ENCODE results near the gene LLGL2.

Gene LLGL2

DNA sequence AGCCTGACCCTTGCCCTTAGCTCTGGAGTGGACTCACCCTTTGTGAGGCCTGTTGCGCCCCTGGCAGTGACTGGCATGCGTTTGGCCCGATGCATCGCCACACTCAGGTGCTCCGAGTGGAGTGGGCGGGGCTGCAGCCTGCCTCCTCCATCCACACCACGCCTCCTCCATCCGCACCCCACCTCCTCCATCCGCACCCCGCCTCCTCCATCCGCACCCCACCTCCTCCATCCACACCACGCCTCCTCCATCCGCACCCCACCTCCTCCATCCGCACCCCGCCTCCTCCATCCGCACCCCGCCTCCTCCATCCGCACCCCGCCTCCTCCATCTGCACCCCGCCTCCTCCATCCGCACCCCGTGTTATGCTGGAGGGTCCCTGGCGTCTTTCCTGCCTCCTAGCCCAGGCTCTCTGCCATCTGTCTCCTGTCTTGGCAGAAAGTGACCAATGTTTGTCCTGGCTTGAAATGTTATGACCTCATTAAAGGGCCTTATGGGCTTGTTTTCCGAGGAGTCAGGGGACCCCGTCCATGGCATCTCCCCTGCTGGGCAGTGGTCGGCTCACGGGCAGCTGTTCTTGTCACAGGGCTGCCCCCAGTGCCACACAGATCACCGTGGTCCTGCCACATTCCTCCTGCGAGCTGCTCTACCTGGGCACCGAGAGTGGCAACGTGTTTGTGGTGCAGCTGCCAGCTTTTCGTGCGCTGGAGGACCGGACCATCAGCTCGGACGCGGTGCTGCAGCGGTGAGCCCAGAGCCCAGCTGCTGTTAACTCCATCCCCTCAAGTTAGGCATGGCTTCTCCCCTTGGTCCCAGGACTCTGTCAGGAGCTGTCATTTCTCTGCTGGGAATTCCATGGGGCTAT is 33.4 kb downstream of the LLGL2 start:
- no peaks in the 10 kb centered on the region for H3K9me3 ChIP-seq (ENCODE audit: control insufficient read depth in 2 of 2, low read length in 2 of 2)
- peak overlapping the region in 1 of 2 donors; percentile 87 for H3K27ac ChIP-seq (ENCODE audit: low read depth in 2 of 2, low read length in 2 of 2)
- no peak overlapping the region for H3K9ac ChIP-seq (ENCODE audit: low read depth in 1 of 2, low read length in 2 of 2)
- H3K36me3 ChIP-seq (ENCODE audit: control insufficient read depth in 2 of 2, insufficient read depth in 2 of 2, low read length in 2 of 2): peaks cover 28 to 40% of the 10 kb centered on the region in 2 donors
- H3K4me3 ChIP-seq (ENCODE audit: low read length in 2 of 2): no peak overlapping the region
- H3K27me3 ChIP-seq (ENCODE audit: control insufficient read depth in 2 of 2, insufficient read depth in 2 of 2, low read length in 2 of 2): no peaks in the 10 kb centered on the region
- H3K4me1 ChIP-seq (ENCODE audit: control insufficient read depth in 2 of 2, insufficient read depth in 2 of 2, low read length in 2 of 2): peaks cover 22 to 36% of the 10 kb centered on the region in 2 donors

DNA sequence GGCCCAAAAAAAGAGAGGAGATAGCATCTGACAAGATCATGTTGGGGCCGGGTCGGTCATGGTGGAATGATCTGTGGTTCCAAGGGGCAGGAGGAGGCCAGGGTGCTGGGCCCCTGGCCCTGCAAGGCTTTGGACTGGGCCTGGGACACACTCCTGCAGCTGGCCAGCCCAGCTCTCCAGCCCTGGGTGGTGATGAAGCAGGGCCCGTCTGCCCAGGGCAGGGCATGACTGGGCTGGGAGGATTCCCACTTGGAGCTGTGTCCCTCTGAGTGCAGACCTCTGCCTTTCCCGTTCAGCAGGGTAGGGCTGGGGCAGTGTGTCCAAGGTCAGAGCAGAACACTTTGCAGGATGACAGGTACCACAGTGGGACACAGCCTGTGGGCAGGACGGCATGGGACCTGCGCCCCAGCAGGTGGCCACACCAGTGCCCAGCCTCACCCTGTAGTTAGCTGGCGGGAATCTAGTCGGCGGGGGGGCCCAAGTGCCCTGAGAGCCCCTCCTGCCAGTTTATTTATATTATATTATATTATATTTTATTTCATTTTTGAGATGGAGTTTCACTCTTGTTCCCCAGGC is 34.5 kb downstream of the LLGL2 start:
- Histone ChIP-seq H3K27me3 (ENCODE audit: control insufficient read depth in 2 of 2, insufficient read depth in 2 of 2, low read length in 2 of 2) (no peaks in the 10 kb centered on the region), H3K27ac (ENCODE audit: low read depth in 2 of 2, low read length in 2 of 2) (no peak overlapping the region), H3K9ac (ENCODE audit: low read depth in 1 of 2, low read length in 2 of 2) (no peak overlapping the region), H3K4me3 (ENCODE audit: low read length in 2 of 2) (no peak overlapping the region), H3K4me1 (ENCODE audit: control insufficient read depth in 2 of 2, insufficient read depth in 2 of 2, low read length in 2 of 2) (peaks cover 22 to 34% of the 10 kb centered on the region in 2 donors), H3K9me3 (ENCODE audit: control insufficient read depth in 2 of 2, low read length in 2 of 2) (no peaks in the 10 kb centered on the region), H3K36me3 (ENCODE audit: control insufficient read depth in 2 of 2, insufficient read depth in 2 of 2, low read length in 2 of 2) (peaks cover 39 to 47% of the 10 kb centered on the region in 2 donors)

DNA sequence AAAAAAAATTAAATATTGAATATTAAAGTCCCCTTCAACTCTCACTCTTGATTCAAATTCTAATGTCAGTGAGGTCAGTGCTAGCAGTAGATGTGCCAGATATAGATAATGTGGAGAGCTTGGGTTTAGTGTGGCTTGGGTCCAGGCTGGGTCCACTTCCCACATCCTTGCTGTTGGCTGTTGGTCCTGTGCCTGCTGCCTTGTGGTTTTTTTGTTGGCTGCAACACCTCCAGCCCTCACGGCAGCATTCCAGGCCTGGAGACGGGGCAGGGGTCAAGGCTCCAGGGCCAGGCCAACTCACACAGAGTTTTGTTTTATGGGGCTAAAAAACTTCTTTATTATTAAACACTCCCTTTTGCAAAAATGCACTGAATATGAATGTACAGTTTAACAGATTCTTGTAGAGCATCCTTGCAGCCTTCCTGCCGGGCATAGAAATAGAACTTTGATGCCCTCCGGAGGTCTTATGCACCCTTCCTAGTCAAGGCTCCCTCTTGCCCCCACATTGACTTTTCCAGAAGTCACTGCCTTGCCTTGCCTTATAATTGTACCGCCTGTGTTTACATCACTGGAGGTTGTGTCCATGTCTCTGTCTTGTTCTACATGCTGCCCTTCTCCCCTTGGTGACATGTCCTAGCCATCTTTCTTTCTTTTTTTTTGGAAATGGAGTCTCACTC is 36.6 kb downstream of the LLGL2 start:
- Histone ChIP-seq H3K27me3 (ENCODE audit: control insufficient read depth in 2 of 2, insufficient read depth in 2 of 2, low read length in 2 of 2) (no peaks in the 10 kb centered on the region), H3K4me1 (ENCODE audit: control insufficient read depth in 2 of 2, insufficient read depth in 2 of 2, low read length in 2 of 2) (peaks cover 15% of the 10 kb centered on the region in 2 donors), H3K4me3 (ENCODE audit: low read length in 2 of 2) (no peak overlapping the region), H3K27ac (ENCODE audit: low read depth in 2 of 2, low read length in 2 of 2) (no peak overlapping the region), H3K36me3 (ENCODE audit: control insufficient read depth in 2 of 2, insufficient read depth in 2 of 2, low read length in 2 of 2) (peaks cover 59 to 63% of the 10 kb centered on the region in 2 donors), H3K9ac (ENCODE audit: low read depth in 1 of 2, low read length in 2 of 2) (no peak overlapping the region), H3K9me3 (ENCODE audit: control insufficient read depth in 2 of 2, low read length in 2 of 2) (no peaks in the 10 kb centered on the region)

DNA sequence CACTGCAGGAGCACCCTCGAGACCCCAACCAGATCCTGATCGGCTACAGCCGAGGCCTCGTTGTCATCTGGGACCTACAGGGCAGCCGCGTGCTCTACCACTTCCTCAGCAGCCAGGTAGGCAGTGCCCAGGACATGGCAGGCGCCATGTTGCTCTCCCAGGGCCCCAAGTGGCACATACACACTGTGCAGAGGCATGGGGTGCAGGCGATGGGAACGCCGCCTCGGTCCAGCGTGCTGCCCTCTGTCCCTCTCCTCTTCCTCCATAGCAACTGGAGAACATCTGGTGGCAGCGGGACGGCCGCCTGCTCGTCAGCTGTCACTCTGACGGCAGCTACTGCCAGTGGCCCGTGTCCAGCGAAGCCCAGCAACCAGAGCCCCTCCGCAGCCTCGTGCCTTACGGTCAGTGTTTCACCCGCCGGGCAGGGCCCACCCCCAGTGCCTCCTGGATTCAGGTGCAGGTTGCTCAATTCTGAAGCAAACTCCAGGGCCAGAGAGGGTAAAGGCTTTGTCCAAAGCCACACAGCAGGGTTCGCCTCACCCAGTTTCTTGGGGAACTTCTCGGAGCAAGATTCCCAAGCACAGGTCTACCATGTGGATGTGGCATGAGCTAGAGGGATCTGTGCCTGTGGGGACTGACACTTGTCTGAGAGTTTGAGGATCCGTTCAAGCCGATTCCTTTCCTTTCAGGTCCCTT is 37.7 kb downstream of the LLGL2 start:
- Histone ChIP-seq H3K4me1 (ENCODE audit: control insufficient read depth in 2 of 2, insufficient read depth in 2 of 2, low read length in 2 of 2) (peaks cover 3% of the 10 kb centered on the region in 2 donors), H3K36me3 (ENCODE audit: control insufficient read depth in 2 of 2, insufficient read depth in 2 of 2, low read length in 2 of 2) (peaks cover 59 to 64% of the 10 kb centered on the region in 2 donors), H3K9ac (ENCODE audit: low read depth in 1 of 2, low read length in 2 of 2) (no peak overlapping the region), H3K9me3 (ENCODE audit: control insufficient read depth in 2 of 2, low read length in 2 of 2) (no peaks in the 10 kb centered on the region), H3K27ac (ENCODE audit: low read depth in 2 of 2, low read length in 2 of 2) (no peak overlapping the region), H3K27me3 (ENCODE audit: control insufficient read depth in 2 of 2, insufficient read depth in 2 of 2, low read length in 2 of 2) (no peaks in the 10 kb centered on the region), H3K4me3 (ENCODE audit: low read length in 2 of 2) (no peak overlapping the region)

DNA sequence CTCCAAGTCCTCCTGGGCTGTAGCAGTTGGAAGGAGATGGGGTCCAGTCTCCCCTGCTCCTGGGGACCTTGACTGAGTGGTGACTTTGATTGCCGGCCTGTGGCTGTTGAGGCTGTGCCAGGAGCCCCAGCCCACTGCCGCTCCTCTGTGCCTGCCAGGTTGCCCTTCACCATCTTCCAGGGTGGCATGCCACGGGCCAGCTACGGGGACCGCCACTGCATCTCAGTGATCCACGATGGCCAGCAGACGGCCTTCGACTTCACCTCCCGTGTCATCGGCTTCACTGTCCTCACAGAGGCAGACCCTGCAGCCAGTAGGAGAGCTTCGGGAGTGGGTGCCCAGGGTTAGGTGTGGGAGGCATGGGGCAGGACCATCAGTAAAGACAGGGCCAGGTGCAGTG is 38.7 kb downstream of the LLGL2 start:
- Histone ChIP-seq H3K36me3 (ENCODE audit: control insufficient read depth in 2 of 2, insufficient read depth in 2 of 2, low read length in 2 of 2) (peaks cover 62 to 65% of the 10 kb centered on the region in 2 donors), H3K4me1 (ENCODE audit: control insufficient read depth in 2 of 2, insufficient read depth in 2 of 2, low read length in 2 of 2) (no peaks in the 10 kb centered on the region), H3K9me3 (ENCODE audit: control insufficient read depth in 2 of 2, low read length in 2 of 2) (no peaks in the 10 kb centered on the region), H3K4me3 (ENCODE audit: low read length in 2 of 2) (no peak overlapping the region), H3K9ac (ENCODE audit: low read depth in 1 of 2, low read length in 2 of 2) (no peak overlapping the region), H3K27me3 (ENCODE audit: control insufficient read depth in 2 of 2, insufficient read depth in 2 of 2, low read length in 2 of 2) (no peaks in the 10 kb centered on the region), H3K27ac (ENCODE audit: low read depth in 2 of 2, low read length in 2 of 2) (no peak overlapping the region)

DNA sequence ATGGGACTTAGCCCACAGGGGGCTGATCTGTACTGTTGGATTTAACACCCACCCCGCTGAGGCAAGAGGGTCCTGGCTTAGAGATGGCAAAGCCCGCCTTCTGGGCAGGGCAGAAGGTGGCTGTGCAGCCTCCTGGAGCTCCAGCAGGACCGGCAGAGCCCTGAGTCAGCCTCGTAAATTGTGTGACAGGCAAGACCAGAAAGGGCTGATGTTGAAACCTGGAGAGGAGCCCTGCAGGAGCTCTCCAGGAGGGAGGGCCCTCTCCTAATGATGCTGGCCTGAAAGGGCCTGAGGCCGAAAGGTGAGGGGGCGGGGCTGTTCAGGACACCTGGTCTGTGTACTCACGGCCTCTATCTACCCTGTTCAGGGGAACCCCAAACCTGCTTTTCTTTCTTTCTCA is 39.6 kb downstream of the LLGL2 start:
- Histone ChIP-seq H3K36me3 (ENCODE audit: control insufficient read depth in 2 of 2, insufficient read depth in 2 of 2, low read length in 2 of 2) (peaks cover 60 to 63% of the 10 kb centered on the region in 2 donors), H3K27ac (ENCODE audit: low read depth in 2 of 2, low read length in 2 of 2) (no peak overlapping the region)

DNA sequence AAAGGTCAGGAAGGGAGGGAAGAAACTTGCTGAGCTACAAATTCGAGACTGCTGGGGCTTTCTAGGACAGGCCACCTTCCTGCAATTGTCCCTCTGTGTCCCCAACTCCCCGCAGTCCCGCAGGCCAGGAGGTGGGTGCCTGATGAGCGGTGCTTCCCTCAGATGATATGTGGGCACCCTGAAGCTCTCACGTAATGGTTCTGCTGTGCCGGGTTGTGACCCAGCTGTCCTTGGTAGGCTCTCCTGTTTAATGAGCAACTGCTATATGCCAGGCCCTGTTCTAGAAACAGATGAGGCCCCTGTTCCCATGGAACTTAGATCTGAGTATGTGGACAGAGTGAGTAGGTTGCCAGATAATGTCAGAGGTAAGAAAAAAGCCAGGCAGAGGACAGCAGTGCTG is 40.1 kb downstream of the LLGL2 start:
- Histone ChIP-seq H3K27ac (ENCODE audit: low read depth in 2 of 2, low read length in 2 of 2) (no peak overlapping the region), H3K9me3 (ENCODE audit: control insufficient read depth in 2 of 2, low read length in 2 of 2) (no peaks in the 10 kb centered on the region), H3K9ac (ENCODE audit: low read depth in 1 of 2, low read length in 2 of 2) (no peak overlapping the region), H3K4me1 (ENCODE audit: control insufficient read depth in 2 of 2, insufficient read depth in 2 of 2, low read length in 2 of 2) (peaks cover 0 to under 1% of the 10 kb centered on the region in 2 donors), H3K27me3 (ENCODE audit: control insufficient read depth in 2 of 2, insufficient read depth in 2 of 2, low read length in 2 of 2) (no peaks in the 10 kb centered on the region), H3K36me3 (ENCODE audit: control insufficient read depth in 2 of 2, insufficient read depth in 2 of 2, low read length in 2 of 2) (peaks cover 65% of the 10 kb centered on the region in 2 donors), H3K4me3 (ENCODE audit: low read length in 2 of 2) (no peak overlapping the region)

More for the DNA sequence above, 39.6 kb downstream of the LLGL2 start:
- Histone ChIP-seq H3K27me3 (ENCODE audit: control insufficient read depth in 2 of 2, insufficient read depth in 2 of 2, low read length in 2 of 2) (no peaks in the 10 kb centered on the region), H3K4me3 (ENCODE audit: low read length in 2 of 2) (no peak overlapping the region), H3K9ac (ENCODE audit: low read depth in 1 of 2, low read length in 2 of 2) (no peak overlapping the region), H3K9me3 (ENCODE audit: control insufficient read depth in 2 of 2, low read length in 2 of 2) (no peaks in the 10 kb centered on the region), H3K4me1 (ENCODE audit: control insufficient read depth in 2 of 2, insufficient read depth in 2 of 2, low read length in 2 of 2) (no peaks in the 10 kb centered on the region)

DNA sequence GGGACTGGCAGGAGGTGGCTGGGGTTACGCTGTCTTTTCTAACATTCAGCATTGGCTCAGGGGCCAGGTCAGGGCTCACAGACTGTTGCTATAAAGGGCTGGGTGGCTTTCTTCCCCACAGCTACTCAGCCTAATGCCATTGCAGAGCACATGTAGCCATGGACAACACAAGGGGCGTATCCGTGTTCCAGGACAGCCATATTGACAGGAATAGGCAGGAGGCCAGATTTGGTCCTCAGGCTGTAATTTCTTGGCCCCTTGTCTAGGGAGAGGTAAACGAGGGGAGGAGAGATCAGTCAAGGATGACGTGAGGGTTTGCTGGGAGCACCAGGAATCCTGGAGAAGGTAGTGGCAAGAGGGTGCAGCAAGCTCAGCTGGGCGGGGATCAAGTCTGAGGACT is 40.9 kb downstream of the LLGL2 start:
- H3K4me3 ChIP-seq (ENCODE audit: low read length in 2 of 2): no peak overlapping the region
- no peak overlapping the region for H3K27ac ChIP-seq (ENCODE audit: low read depth in 2 of 2, low read length in 2 of 2)

DNA sequence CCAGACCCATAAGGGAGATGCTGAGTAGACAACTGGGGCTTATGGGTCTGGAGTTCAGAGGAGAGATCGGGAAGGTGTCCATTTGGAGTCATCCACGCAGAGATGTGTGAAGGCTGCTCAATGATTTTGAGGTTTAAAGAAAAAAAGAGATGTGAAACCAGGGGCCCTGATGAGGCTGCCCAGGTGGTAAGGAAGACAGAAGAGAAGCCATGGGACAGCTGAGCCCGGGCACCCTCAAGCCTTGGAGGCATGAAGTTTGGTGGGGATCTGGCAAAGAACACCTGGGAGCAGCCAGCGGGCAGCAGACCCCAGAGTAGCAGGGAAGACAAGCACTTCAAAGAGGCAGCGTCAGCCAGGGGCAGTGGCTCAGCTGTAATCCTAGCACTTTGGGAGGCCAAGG is 41.3 kb downstream of the LLGL2 start:
- peaks cover 71 to 74% of the 10 kb centered on the region in 2 donors for H3K36me3 ChIP-seq (ENCODE audit: control insufficient read depth in 2 of 2, insufficient read depth in 2 of 2, low read length in 2 of 2)
- no peaks in the 10 kb centered on the region for H3K27me3 ChIP-seq (ENCODE audit: control insufficient read depth in 2 of 2, insufficient read depth in 2 of 2, low read length in 2 of 2)
- H3K4me1 ChIP-seq (ENCODE audit: control insufficient read depth in 2 of 2, insufficient read depth in 2 of 2, low read length in 2 of 2): peaks cover 0 to 3% of the 10 kb centered on the region in 2 donors
- no peak overlapping the region for H3K4me3 ChIP-seq (ENCODE audit: low read length in 2 of 2)
- H3K9ac ChIP-seq (ENCODE audit: low read depth in 1 of 2, low read length in 2 of 2): no peak overlapping the region
- H3K9me3 ChIP-seq (ENCODE audit: control insufficient read depth in 2 of 2, low read length in 2 of 2): no peaks in the 10 kb centered on the region
- H3K27ac ChIP-seq (ENCODE audit: low read depth in 2 of 2, low read length in 2 of 2): no peak overlapping the region

More for the DNA sequence above, 40.9 kb downstream of the LLGL2 start:
- Histone ChIP-seq H3K4me1 (ENCODE audit: control insufficient read depth in 2 of 2, insufficient read depth in 2 of 2, low read length in 2 of 2) (peaks cover 0 to 3% of the 10 kb centered on the region in 2 donors), H3K36me3 (ENCODE audit: control insufficient read depth in 2 of 2, insufficient read depth in 2 of 2, low read length in 2 of 2) (peaks cover 68 to 70% of the 10 kb centered on the region in 2 donors), H3K9ac (ENCODE audit: low read depth in 1 of 2, low read length in 2 of 2) (no peak overlapping the region), H3K9me3 (ENCODE audit: control insufficient read depth in 2 of 2, low read length in 2 of 2) (no peaks in the 10 kb centered on the region), H3K27me3 (ENCODE audit: control insufficient read depth in 2 of 2, insufficient read depth in 2 of 2, low read length in 2 of 2) (no peaks in the 10 kb centered on the region)

All from mucosa of rectum (tissue), 2 donors.